ENCODE results near the gene TMTC1. TPM values are rescaled to one million over a fixed set of nuclear protein-coding genes. Genes with fewer than 3 reads are reported as not detected.

TMTC1 gene
- total and polyA plus RNA-seq, 9 of the 15 experiments (the other 6 are each of a cell fraction or from before 2014, with no cell fraction given), result under 0.01 to 0.18 (median 0.06) TPM; not detected in 2

DNA sequence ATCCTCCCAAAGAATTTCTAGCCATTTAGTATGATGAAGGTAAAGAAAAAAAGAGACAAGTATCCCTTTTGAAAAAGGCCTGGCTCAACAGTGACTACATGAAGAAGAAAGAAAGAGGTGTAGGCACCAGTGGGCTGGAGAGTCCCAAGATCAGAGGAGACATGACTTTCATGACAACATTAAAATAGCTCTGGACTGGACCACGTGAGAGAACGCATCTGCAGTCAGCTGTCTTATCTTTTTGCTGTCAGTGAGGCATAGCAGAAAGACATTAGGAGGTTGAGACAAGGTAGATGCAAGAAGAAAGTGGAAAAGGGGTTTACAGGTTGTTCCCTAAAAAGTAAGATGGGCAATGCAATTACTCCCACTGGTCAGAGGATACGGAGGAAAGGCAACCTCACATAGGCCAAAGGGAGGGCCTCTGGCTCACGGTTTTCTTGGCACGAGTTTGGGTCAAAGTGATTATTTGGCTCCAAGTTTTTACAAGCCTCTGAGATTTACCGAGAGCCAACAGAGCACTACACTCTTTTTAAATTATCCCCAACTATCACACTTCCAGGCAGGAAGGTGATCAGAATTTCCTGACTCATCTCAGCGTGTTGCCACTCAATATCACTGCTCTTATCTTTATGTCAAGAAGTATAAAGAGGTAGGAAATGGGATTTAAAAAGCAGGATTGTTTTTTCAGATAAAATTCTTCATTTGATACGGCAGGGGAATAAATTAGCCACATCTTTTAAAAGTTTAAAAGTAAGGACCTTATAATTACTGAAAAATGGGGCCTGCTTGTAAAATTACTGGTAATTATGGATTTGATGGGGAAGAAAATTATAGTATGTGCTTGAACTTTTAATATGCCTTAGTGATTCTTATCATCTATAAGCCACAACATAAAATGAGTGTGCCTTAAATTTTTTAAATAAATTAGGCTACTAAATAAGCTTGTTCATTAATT lies 29.2 kb downstream of the TMTC1 start (continued):
- TF ChIP-seq, protein P1, sequence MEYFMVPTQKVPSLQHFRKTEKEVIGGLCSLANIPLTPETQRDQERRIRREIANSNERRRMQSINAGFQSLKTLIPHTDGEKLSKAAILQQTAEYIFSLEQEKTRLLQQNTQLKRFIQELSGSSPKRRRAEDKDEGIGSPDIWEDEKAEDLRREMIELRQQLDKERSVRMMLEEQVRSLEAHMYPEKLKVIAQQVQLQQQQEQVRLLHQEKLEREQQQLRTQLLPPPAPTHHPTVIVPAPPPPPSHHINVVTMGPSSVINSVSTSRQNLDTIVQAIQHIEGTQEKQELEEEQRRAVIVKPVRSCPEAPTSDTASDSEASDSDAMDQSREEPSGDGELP (CRISPR knock-in tag; IDR thresholded peaks at IDR 0.05; ENCODE audit: borderline replicate concordance), result no peak
- TF ChIP-seq ZNF699 (CRISPR knock-in tag; IDR thresholded peaks at IDR 0.05; ENCODE audit: insufficient replicate concordance) (no peak), KLF1 (tag; IDR thresholded peaks at IDR 0.05) (no peak)

DNA sequence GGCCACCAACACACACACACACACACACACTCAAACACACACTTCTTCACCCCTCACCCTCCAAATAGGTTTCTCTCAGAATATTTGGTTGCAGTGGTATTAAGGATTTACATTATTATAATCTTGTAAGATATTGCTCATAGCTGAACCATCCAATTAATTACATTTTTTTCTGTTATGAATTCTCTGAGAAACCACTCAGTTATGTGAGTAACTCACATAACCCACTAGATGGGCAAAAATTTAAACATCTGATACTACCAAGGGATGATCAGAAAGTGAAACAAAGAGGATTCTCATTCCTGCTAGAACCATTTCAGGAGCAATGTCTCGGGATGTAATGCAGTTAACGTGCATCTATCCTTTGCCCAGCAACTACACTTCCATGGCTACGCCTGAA lies 31.6 kb downstream of the TMTC1 start:
- H3K9ac ChIP-seq (ENCODE audit: insufficient read depth in 1 of 2, low read depth in 2 of 2, low read length in 2 of 2), result no peak overlapping the region
- H3K9me3 ChIP-seq (replicated peaks; ENCODE audit: control insufficient read depth, insufficient read depth, low read depth, low read length), result no peaks in the 10 kb centered on the region
- no peaks in the 10 kb centered on the region for H3K27me3 ChIP-seq (ENCODE audit: control insufficient read depth in 2 of 2, insufficient read depth in 2 of 2, low read length in 2 of 2)
- intact Hi-C loops (cut with micrococcal nuclease) (no loop called here), in situ Hi-C loops (cut with MboI) (no loop called here)
- H2AFZ ChIP-seq (ENCODE audit: low read depth, low read length), result no peak overlapping the region
- WGBS (ENCODE audit: insufficient coverage, low coverage, missing lambda C conversion rate), result 0% methylated on average over 3 of the region's 3 CpGs
- TF ChIP-seq IRF2 (CRISPR knock-in tag; IDR thresholded peaks at IDR 0.05), result no peak
- no peak for TF ChIP-seq SNRNP70 (optimal IDR thresholded peaks at IDR 0.05; ENCODE audit: low read depth, low read length)
- no peak for TF ChIP-seq FUS (optimal IDR thresholded peaks at IDR 0.05; ENCODE audit: low read depth, low read length)
- TF ChIP-seq STAT5A (IDR thresholded peaks at IDR 0.05; ENCODE audit: borderline replicate concordance, low read length), result no peak
- no peak for TF ChIP-seq KLF1 (tag; IDR thresholded peaks at IDR 0.05)
- TF ChIP-seq ZNF561 (CRISPR knock-in tag; conservative IDR thresholded peaks at IDR 0.05), result no peak
- TF ChIP-seq ZBED1 (IDR thresholded peaks at IDR 0.05), result no peak
- TF ChIP-seq GATAD2A (IDR thresholded peaks at IDR 0.05), result no peak
- no peak for TF ChIP-seq NCOR1 (IDR thresholded peaks at IDR 0.05)
- no peak for TF ChIP-seq C11orf30 (IDR thresholded peaks at IDR 0.05; ENCODE audit: low read depth)
- TF ChIP-seq TBL1XR1 (IDR thresholded peaks at IDR 0.05; ENCODE audit: low read length in 2 of 2), result no peak
- no peak for FAIRE-seq
- H3K4me1 ChIP-seq (replicated peaks in 1 of 2; ENCODE audit: control insufficient read depth in 2 of 2, insufficient read depth in 2 of 2, low read length in 2 of 2), result no peaks in the 10 kb centered on the region
- no peak overlapping the region for H3K4me3 ChIP-seq
- no peaks in the 10 kb centered on the region for H4K20me1 ChIP-seq (replicated peaks; ENCODE audit: control insufficient read depth, insufficient read depth, low read length)
- H3K4me2 ChIP-seq (ENCODE audit: insufficient read depth, low read length), result no peak overlapping the region
- BruUV-seq (replicated peaks), result no TSS peak
- H3K9me1 ChIP-seq (ENCODE audit: control insufficient read depth, insufficient read depth, low read length), result no peaks in the 10 kb centered on the region
- ATAC-seq, result no peak
- DNase-seq (ENCODE audit: extremely low read depth in 1 of 4, low spot score in 3 of 4), result no peak
- CTCF ChIA-PET (ENCODE audit: low intra/inter-chr PET ratio), result no interaction called here
- H3K79me2 ChIP-seq (ENCODE audit: control insufficient read depth, insufficient read depth, low read length), result no peaks in the 10 kb centered on the region
- H3K36me3 ChIP-seq (ENCODE audit: control insufficient read depth, insufficient read depth, low read length), result no peaks in the 10 kb centered on the region
- POLR2A ChIA-PET, result no interaction called here
- no peak overlapping the region for H3K27ac ChIP-seq (ENCODE audit: extremely low read depth, low read depth, low read length)

Measured in K562 (cell line).